Endodermal cell (in vitro differentiated cells): Measurements from ENCODE around the gene AP3D1. TPM values are rescaled to one million over a fixed set of nuclear protein-coding genes. Genes with fewer than 3 reads are reported as not detected.
"Not testable (repeated sequence)": the region's sequence is repeated elsewhere in the genome, so short reads cannot be mapped to it uniquely, and the experiment has no call there.

Experiments
- DNase-seq: peaks from one replicate; pipeline ENCODE4 v3.0.0-alpha.2; 2017
- H3K27ac ChIP-seq: 2 replicates; pipeline ENCODE4 v1.5.1; 2013; ENCODE audit warnings: mild to moderate bottlenecking, low read depth, low read length, moderate library complexity
- H3K27me3 ChIP-seq: 2 replicates; pipeline ENCODE4 v1.6.1; 2013; ENCODE audit warnings: mild to moderate bottlenecking, low read length, moderate library complexity; ENCODE audit not compliant: insufficient read depth, control insufficient read depth, poor library complexity, severe bottlenecking
- H3K36me3 ChIP-seq: 2 replicates; pipeline ENCODE4 v1.7.0; 2013; ENCODE audit warnings: mild to moderate bottlenecking, low read length, moderate library complexity; ENCODE audit not compliant: control insufficient read depth, insufficient read depth
- H3K4me1 ChIP-seq: one replicate; pipeline ENCODE4 v1.7.0; 2013; ENCODE audit warnings: low read length; ENCODE audit not compliant: control insufficient read depth, insufficient read depth
- H3K4me3 ChIP-seq: 2 replicates; pipeline ENCODE4 v1.5.1; 2013; ENCODE audit warnings: mild to moderate bottlenecking, low read length, moderate library complexity
- H3K9ac ChIP-seq: 2 replicates; pipeline ENCODE4 v1.6.1; 2013; ENCODE audit warnings: mild to moderate bottlenecking, low read length, moderate library complexity; ENCODE audit not compliant: poor library complexity, severe bottlenecking; ENCODE audit errors: extremely low read depth
- H3K9me3 ChIP-seq: 2 replicates; pipeline ENCODE4 v1.6.1; 2013; ENCODE audit warnings: mild to moderate bottlenecking, low read length, moderate library complexity; ENCODE audit not compliant: control insufficient read depth
- H3K27ac Mint-ChIP-seq: 2 replicates; pipeline ENCODE4 v1.8.0; 2020; ENCODE audit warnings: mixed read lengths
- H3K27me3 Mint-ChIP-seq: 2 replicates; pipeline ENCODE4 v1.8.0; 2021; ENCODE audit warnings: mild to moderate bottlenecking, mixed read lengths; ENCODE audit not compliant: insufficient read depth
- H3K36me3 Mint-ChIP-seq: 2 replicates; pipeline ENCODE4 v1.8.0; 2020; ENCODE audit warnings: low read depth, mixed read lengths
- H3K4me1 Mint-ChIP-seq: 2 replicates; pipeline ENCODE4 v1.8.0; 2020; ENCODE audit warnings: mixed read lengths
- H3K4me3 Mint-ChIP-seq: 2 replicates; pipeline ENCODE4 v1.8.0; 2020; ENCODE audit warnings: mild to moderate bottlenecking, moderate library complexity, mixed read lengths
- H3K9me3 Mint-ChIP-seq: 2 replicates; pipeline ENCODE4 v1.8.0; 2020; ENCODE audit warnings: mild to moderate bottlenecking, mixed read lengths
- CTCF ChIP-seq: fragments of 200-600 bp; sonication (generic); conservative IDR thresholded peaks from 2 replicates; pipeline ENCODE4 v1.5.0; 2021; ENCODE audit warnings: antibody characterized with exemption, mild to moderate bottlenecking
- WGBS, 2 experiments: methylation state at CpG; one replicate each; pipeline versions ENCODE4 v1.1.5 to v1.1.7; 2013; ENCODE audit warnings: missing lambda C conversion rate in 2 of 2, mixed read lengths in 1 of 2; ENCODE audit not compliant: insufficient coverage in 1 of 2, insufficient read length in 1 of 2; 5-methylcytosine and 5-hydroxymethylcytosine counted together
- long read RNA-seq, 4 experiments: library from polyadenylated mRNA in 2 of 4; library from RNA in 1 of 4; library from capped mRNA in 1 of 4; stranded (forward) in 3 of 4; unstranded in 1 of 4; transcript quantifications; one replicate each; pipeline ENCODE4 v2.0.0, GENCODE V29; 2020 to 2021; ENCODE audit warnings: inconsistent platforms in 1 of 4
- polyA plus RNA-seq, 2 experiments: library from polyadenylated mRNA; stranded (reverse); fragments of 50-300 nt; gene quantifications; one replicate each; pipeline ENCODE4 v1.2.3, GENCODE V29; 2013
- total RNA-seq, 2 donors: library from RNA; stranded (reverse); fragmentation: NEBNext Ultra II Directional in 1 of 2; extraction: Animal tissue kit (Norgen Biotek cat#: 25700) in 1 of 2; gene quantifications; 2 replicates in 1 of 2; 3 replicates in 1 of 2; pipeline ENCODE4 v1.2.1, GENCODE V29; 2021

AP3D1 gene
- 100 to 1,000 TPM; 162 to 181 TPM for total RNA-seq
- 115 TPM for polyA plus RNA-seq (2013, experiment 1 of 2)
- 103 TPM for polyA plus RNA-seq (2013, experiment 2 of 2)
- long read RNA-seq, experiment 1, partial matches to known transcripts, result 18 of 42 reads
- long read RNA-seq, experiment 1, other reads (novel, unspliced or antisense), result 23 of 42 reads
- long read RNA-seq, experiment 2, full-length matches to known transcripts, result 19 of 121 reads
- long read RNA-seq, experiment 2, partial matches to known transcripts, result 43 of 121 reads
- long read RNA-seq, experiment 2, other reads (novel, unspliced or antisense), result 59 of 121 reads
- long read RNA-seq, experiment 3, full-length matches to known transcripts, result 21 of 88 reads
- long read RNA-seq, experiment 3, partial matches to known transcripts, result 60 of 88 reads
- long read RNA-seq, experiment 3, other reads (novel, unspliced or antisense), result 7 of 88 reads
- long read RNA-seq, experiment 4, result 0 reads

GRCh38 chr19:2151339-2152229 is at the start of gene AP3D1:
TSS of gene AP3D1 (minus strand) at chr19:2151566. CDS start at chr19:2151334, 232 bp downstream.
- Mint-ChIP-seq H3K27me3 (no peaks in the 10 kb centered on the region), H3K4me1 (peaks cover 12% of the 10 kb centered on the region), H3K27ac (peak within 1 kb of the TSS; percentile 91), H3K4me3 (peak within 1 kb of the TSS; percentile 80), H3K9me3 (no peaks in the 10 kb centered on the region), H3K36me3 (peaks cover 6% of the 10 kb centered on the region)
- H3K4me3 ChIP-seq, result peak within 1 kb of the TSS; percentile 93
- H3K27me3 ChIP-seq, result no peaks in the 10 kb centered on the region
- H3K27ac ChIP-seq, result peak within 1 kb of the TSS; percentile 68
- peaks cover 12% of the 10 kb centered on the region for H3K36me3 ChIP-seq
- peak within 1 kb of the TSS; percentile 93 for H3K9ac ChIP-seq
- no peaks in the 10 kb centered on the region for H3K9me3 ChIP-seq
- peaks cover 4% of the 10 kb centered on the region for H3K4me1 ChIP-seq
- peak; percentile 100 for DNase-seq
- WGBS, 2 experiments, result 4 to 6% methylated on average over 47 to 74 of the region's 74 CpGs
- no peak for TF ChIP-seq CTCF

DNA sequence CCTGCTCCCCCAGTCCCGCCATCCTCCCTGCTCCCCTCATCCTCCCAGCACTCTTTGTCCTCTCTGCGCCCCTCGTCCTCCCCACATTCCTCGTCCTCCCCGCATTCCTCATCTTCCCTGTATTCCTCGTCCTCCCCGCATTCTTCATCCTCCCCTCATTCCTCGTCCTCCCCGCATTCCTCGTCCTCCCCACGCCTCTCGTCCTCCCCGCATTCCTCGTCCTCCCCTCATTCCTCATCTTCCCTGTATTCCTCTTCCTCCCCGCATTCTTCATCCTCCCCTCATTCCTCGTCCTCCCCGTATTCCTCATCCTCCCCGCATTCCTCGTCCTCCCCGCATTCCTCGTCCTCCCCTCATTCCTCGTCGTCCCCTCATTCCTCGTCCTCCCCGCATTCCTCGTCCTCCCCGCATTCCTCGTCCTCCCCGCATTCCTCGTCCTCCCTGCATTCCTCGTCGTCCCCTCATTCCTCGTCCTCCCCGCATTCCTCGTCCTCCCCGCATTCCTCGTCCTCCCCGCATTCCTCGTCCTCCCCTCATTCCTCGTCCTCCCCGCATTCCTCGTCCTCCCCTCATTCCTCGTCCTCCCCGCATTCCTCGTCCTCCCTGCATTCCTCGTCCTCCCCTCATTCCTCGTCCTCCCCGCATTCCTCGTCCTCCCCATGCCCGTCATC is 49.4 kb upstream of the AP3D1 start:
- H3K4me3 ChIP-seq, H3K9me3 Mint-ChIP-seq, H3K4me3 Mint-ChIP-seq, H3K27me3 Mint-ChIP-seq, H3K4me1 ChIP-seq, H3K27me3 ChIP-seq, H3K4me1 Mint-ChIP-seq, H3K9me3 ChIP-seq, H3K9ac ChIP-seq, DNase-seq: not testable (repeated sequence)
- peaks cover 16% of the 10 kb centered on the region for H3K36me3 ChIP-seq
- peak overlapping the region; percentile 90 for H3K27ac ChIP-seq
- WGBS, 2 experiments, result 96 to 97% methylated on average over 45 to 50 of the region's 50 CpGs
- Mint-ChIP-seq H3K36me3 (peaks cover 28% of the 10 kb centered on the region), H3K27ac (peak overlapping the region; percentile 85)

GRCh38 chr19:2199861-2200623 is 48.7 kb upstream of the AP3D1 start:
- no peak for DNase-seq
- no peaks in the 10 kb centered on the region for H3K9me3 ChIP-seq
- peaks cover 23% of the 10 kb centered on the region for H3K36me3 Mint-ChIP-seq
- H3K27ac ChIP-seq, result peak overlapping the region; percentile 72
- H3K27me3 Mint-ChIP-seq, result no peaks in the 10 kb centered on the region
- TF ChIP-seq CTCF, result no peak
- H3K4me1 Mint-ChIP-seq, result no peaks in the 10 kb centered on the region
- no peak overlapping the region for H3K27ac Mint-ChIP-seq
- H3K4me1 ChIP-seq, result no peaks in the 10 kb centered on the region
- no peak overlapping the region for H3K4me3 Mint-ChIP-seq
- WGBS, 2 experiments, result 94 to 98% methylated on average over 18 to 37 of the region's 37 CpGs
- no peak overlapping the region for H3K9ac ChIP-seq
- no peaks in the 10 kb centered on the region for H3K9me3 Mint-ChIP-seq
- no peaks in the 10 kb centered on the region for H3K27me3 ChIP-seq
- H3K36me3 ChIP-seq, result peaks cover 16% of the 10 kb centered on the region
- H3K4me3 ChIP-seq, result no peak overlapping the region
